Body of pancreas (tissue), 4 donors: ENCODE results near the gene AKT1S1.
A peak's percentile ranks its signal among the peaks of the same experiment; 100 is the strongest.

Experiments
- CTCF ChIP-seq, 7 experiments: fragments of 450-650 bp in 4 of 7; fragments of 200-600 bp in 3 of 7; sonication (generic) in 3 of 7; IDR thresholded peaks; one replicate each; pipeline ENCODE4 v1.5.1; 2016 to 2019; ENCODE audit warnings: antibody characterized with exemption in 7 of 7
- POLR2A ChIP-seq, 3 donors: fragments of 450-650 bp; IDR thresholded peaks; one replicate each; pipeline ENCODE4 v1.6.1; 2016; ENCODE audit warnings: antibody characterized with exemption in 3 of 3, mild to moderate bottlenecking in 2 of 3

DNA sequence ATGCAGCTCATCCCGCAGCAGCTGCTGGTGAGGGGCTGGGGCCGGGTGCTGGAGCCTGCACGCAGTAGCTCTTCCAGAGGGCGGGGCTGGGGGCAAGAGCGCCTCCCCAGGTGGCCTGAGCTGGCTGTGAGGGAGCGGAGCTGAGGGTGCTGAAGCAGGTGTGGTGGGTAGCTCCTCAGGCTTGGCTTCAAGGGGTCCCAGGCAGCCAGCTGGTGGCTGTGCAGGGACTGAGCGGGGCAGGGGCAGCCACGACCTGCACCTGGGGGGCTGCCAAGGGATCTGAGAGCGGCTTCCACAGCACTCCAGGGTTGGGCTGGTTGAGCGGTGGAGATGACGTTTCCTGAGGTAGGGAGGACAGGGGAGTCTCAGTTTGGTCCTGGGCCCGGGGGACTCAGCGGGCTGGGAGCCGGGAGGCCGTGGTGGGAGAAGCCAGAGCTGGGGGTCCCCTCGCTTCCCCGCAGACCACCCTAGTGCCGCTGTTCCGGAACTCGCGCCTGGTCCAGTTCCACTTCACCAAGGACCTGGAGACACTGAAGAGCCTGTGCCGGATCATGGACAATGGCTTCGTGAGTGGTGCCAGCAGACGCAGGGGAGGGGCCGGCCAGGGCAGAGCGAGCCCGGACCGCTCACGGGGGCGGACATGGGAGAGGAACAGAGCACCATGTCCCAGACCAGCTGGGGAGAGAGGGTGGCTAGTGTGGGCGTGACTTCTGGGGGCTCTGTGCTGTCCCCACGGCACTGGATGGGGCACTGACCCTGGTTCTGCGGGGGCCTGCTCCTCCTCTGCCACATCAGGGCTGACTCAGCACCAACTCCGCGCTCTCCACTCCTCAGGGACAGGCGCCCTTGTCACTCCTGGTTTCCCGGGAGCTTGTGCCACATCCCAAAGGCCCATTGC lies 18.8 kb downstream of the AKT1S1 start:
- TF ChIP-seq CTCF (IDR thresholded peaks at IDR 0.05), result no peak
- peak in 1 of 3 donors; percentile 5 for TF ChIP-seq POLR2A (IDR thresholded peaks at IDR 0.05)
